Ramos (cell line): ENCODE results near the gene FNDC11.
"Not testable (repeated sequence)": the region's sequence is repeated elsewhere in the genome, so short reads cannot be mapped to it uniquely, and the experiment has no call there.

ENCODE experiments used
- in situ Hi-C: fragments of 300-500 bp; cut with MboI; formaldehyde crosslinking; loops from one replicate; pipeline ENCODE4 v1.14.3; 2022; ENCODE audit warnings: low sequenced_read_pairs; ENCODE audit not compliant: unreplicated experiment

The FNDC11 gene

DNA sequence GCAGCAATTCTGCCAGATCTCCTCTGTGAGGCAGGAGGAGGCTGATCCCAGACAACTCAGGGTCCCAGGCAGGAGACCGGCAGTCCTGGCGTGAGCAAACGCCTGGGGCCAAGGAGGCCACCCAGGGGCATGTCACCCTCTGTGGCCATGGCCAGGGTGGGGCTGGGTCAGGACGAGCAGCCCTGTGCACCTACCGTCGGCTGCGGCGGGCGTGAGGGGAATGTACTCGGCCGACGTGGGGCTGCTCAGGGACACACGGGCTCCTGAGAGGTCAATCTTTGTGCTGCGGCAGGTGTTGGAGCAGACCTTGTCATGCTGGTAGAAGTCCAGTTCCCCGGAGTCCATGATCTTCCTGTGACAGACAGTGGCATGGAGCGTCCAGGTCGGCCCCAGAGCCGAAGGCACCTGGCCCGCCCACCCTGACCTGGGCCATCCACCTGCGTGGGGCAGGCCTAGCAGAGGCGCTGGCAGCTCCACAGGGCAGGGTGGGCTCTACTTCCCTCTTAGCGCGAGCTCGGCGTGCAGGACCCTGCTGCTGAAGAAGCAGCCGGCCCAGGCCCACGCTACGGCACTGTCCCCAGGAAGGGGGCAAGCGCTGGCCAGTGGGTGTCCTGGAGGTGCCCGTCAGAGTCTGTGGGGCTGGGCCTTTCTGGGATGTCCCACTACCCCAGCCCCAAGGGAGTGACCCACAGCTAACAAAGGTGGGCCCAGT, 41.6 kb downstream of the FNDC11 start:
- in situ Hi-C loops = no loop called here

DNA sequence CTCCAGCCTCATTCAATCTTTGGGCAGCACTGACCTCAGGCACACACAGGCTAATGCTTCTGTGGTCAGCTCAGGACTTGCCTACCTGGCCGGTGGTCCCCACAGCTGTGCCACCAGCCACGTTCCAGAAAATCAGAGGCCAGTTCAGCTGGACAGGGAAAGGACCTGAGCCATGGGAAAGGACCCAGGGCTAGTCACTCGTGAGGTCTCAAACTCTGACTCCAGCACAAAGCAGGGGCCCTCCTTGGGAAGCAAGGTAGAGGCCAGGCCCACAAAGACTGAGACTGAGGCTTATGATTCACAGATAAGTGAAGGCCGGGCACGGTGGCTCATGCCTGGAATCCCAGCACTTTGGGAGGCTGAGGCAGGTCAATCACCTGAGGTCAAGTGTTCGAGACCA, 42.5 kb downstream of the FNDC11 start:
- in situ Hi-C loops = no loop called here

DNA sequence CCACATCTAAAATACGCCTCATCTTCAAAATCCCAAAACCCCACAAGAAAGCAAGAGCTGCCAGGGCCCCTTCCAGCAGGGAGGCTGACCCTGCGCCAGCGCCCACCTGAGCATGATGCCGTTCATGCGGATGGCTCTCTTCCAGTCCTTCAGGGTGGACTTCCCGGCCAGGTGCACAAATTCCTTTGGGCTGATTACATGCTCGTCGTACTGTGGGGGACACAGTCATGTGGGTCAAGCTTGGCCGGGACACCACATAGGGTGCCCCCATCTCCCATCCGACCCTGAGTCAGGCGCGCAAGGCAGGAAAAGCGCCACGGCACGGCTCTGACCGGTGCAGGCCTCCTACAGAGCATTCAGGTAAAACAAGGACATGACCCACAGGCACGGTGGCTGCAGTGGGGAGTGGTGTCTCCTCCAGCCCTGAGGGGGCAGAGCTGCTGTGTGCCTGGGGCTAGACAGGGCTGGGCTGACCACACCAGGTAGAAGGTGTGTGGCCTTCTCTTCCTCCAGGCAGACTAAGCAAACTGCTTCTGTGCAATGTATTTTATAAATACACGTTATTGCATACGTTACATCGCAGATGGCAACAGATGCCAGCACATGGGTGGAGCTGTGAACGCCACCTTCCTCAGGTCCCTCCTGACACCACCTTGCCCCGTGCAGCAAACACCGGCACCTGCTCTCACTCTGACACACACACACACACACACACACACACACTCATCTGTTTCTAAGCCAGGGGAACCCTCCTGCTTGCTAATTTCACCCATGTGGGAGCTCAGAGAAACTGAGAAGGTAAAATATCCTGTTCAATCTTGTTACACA, 43.9 kb downstream of the FNDC11 start:
- in situ Hi-C loops = no loop called here

DNA sequence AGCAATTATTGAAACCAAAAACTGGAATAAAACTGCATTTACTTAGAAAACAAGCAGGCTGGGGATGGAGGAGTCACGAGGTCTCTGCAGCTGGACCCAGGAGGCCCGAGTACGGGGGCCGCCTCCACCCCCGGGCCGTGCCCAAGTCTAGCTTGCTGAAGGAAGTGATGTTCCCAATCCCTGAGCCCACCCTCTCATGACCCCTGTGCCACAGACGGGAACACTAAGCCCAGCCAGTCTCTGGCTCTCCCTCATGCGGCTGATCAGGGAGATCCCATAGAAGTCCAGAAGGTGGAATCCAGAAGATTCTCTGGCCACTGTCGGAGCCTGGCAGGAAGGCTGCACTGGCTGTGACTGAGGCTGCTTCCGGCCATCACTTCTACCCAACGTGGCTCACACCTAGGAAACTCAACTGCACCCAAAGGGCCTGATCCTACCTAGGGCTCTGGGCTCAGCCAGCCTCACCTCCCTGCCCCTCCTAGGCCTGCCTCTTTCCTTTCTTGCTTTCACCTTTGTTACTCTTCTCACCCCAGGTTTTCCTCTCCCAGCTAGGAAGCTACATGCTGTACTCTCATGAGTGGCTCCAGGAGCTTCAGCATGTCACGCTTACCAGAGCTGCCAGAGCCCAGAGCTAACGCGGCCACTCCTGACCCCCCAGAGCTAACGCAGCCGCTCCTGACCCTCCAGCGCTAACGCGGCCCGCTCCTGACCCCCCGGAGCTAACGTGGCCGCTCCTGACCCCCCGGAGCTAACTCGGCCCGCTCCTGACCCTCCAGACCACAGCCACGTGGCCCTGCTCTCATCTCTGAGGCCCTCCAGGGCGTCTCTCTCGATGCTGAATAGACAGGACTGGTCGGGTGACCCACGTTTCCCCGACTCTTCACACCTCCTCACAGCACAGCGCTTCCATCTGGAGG, 44.8 kb downstream of the FNDC11 start:
- in situ Hi-C loops = no loop called here

DNA sequence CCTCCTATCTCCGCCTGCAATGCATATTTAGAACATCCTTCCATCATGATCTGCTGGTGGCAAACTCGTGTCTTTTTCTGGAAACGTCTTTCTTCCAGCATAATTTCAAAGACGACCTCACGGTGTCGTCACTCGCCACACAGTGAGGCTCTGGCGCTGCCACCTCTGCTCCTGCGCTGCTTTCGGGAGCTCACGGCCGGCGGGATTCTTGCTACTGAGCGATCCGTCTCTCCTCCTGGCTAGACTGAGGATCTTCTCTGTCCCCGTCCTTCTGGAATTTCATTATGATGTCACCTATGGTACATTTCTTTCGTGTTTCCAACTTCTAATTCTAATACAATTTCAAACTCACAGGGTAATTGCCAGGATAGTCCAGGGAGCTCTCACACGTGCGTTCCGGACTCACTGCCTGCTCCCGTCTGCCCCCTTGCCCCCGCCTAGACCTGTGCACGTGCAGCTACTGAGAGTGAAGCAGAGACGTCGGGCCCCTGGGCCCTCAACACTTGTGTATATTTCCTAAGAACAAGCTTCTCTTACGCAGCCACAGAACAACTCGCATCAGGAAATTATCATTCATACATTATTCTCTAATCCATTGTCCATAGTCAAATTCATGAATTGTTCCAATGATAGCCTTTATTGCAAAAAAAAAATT, 45.6 kb downstream of the FNDC11 start:
- in situ Hi-C loops = no loop called here

DNA sequence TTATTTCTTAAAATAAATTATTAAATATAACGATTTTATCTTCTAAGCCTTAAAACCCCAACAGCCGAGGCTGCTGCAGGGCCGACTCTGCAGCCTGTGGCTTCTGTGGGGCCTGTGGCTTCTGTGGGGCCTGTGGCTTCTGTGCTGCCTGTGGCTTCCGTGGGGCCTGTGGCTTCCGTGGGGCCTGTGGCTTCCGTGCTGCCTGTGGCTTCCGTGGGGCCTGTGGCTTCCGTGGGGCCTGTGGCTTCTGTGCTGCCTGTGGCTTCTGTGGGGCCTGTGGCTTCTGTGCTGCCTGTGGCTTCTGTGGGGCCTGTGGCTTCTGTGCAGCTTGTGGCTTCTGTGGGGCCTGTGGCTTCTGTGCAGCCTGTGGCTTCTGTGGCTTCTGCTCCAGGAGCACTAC, 47.7 kb downstream of the FNDC11 start:
- in situ Hi-C loops = not testable (repeated sequence)

DNA sequence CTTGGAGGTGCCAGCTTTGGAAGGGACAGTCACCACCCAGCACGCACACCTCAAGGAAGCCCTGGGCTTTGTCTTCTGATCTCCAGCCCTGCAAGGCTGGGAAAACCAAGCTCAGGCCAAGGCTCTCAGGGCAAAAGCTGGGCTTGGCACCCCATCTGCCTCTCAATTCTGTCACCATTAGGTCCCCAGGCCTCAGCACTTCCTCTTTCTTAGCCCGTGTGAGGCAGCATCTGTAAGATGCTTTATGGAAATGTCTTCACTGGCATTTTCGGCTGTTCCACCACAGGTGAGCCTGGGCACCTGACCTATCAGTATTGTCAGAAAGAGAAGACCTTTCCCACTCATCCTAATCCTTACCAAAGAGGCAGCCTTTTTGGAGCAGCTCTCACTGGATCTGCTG, 48.4 kb downstream of the FNDC11 start:
- in situ Hi-C loops = no loop called here
